Nephron (organoid): ENCODE measurements around the gene RYR3.

Experiments
- H3K27ac Mint-ChIP-seq, 3 experiments: 2 replicates each; pipeline ENCODE4 v1.8.0; 2020; ENCODE audit warnings: mixed read lengths in 3 of 3, mild to moderate bottlenecking in 2 of 3, moderate library complexity in 1 of 3
- H3K27me3 Mint-ChIP-seq: 2 replicates; pipeline ENCODE4 v1.8.0; 2021; ENCODE audit warnings: low read depth, mild to moderate bottlenecking, moderate library complexity, mixed read lengths
- H3K36me3 Mint-ChIP-seq: 2 replicates; pipeline ENCODE4 v1.8.0; 2020; ENCODE audit warnings: low read depth, mixed read lengths
- H3K4me1 Mint-ChIP-seq: 2 replicates; pipeline ENCODE4 v1.8.0; 2020; ENCODE audit warnings: mixed read lengths
- H3K4me3 Mint-ChIP-seq, 3 experiments: 2 replicates each; pipeline ENCODE4 v1.8.0; 2020; ENCODE audit warnings: mild to moderate bottlenecking in 3 of 3, mixed read lengths in 3 of 3, moderate library complexity in 2 of 3
- H3K9me3 Mint-ChIP-seq: 2 replicates; pipeline ENCODE4 v1.8.0; 2020; ENCODE audit warnings: mixed read lengths
- CTCF ChIP-seq, 3 experiments: fragments of 200-600 bp; sonication (generic); IDR thresholded peaks; one replicate each; pipeline ENCODE4 v1.5.0; 2021; ENCODE audit warnings: antibody characterized with exemption in 3 of 3; ENCODE audit not compliant: unreplicated experiment in 3 of 3

The RYR3 gene

GRCh38 chr15:33907326-33907725 lies 596.6 kb downstream of the RYR3 start:
- Mint-ChIP-seq H3K9me3 (no peaks in the 10 kb centered on the region), H3K27ac (no peak overlapping the region), H3K4me1 (no peaks in the 10 kb centered on the region), H3K36me3 (no peaks in the 10 kb centered on the region), H3K27me3 (no peaks in the 10 kb centered on the region), H3K4me3 (no peak overlapping the region)
- no peak for TF ChIP-seq CTCF (IDR thresholded peaks at IDR 0.05; ENCODE audit: unreplicated experiment in 3 of 3)

- H3K36me3 Mint-ChIP-seq, result no peaks in the 10 kb centered on the region
- no peak overlapping the region for H3K4me3 Mint-ChIP-seq
- H3K9me3 Mint-ChIP-seq, result no peaks in the 10 kb centered on the region
- no peaks in the 10 kb centered on the region for H3K4me1 Mint-ChIP-seq
- no peak for TF ChIP-seq CTCF (IDR thresholded peaks at IDR 0.05; ENCODE audit: unreplicated experiment in 3 of 3)
- no peak overlapping the region for H3K27ac Mint-ChIP-seq
- H3K27me3 Mint-ChIP-seq, result no peaks in the 10 kb centered on the region
Measured at GRCh38 chr15:33908406-33908805, 597.6 kb downstream of the RYR3 start.

GRCh38 chr15:33910741-33911140 lies 600.0 kb downstream of the RYR3 start:
- TF ChIP-seq CTCF (IDR thresholded peaks at IDR 0.05; ENCODE audit: unreplicated experiment in 3 of 3), result no peak
- H3K27ac Mint-ChIP-seq, result no peak overlapping the region
- no peaks in the 10 kb centered on the region for H3K4me1 Mint-ChIP-seq
- H3K36me3 Mint-ChIP-seq, result no peaks in the 10 kb centered on the region
- H3K9me3 Mint-ChIP-seq, result no peaks in the 10 kb centered on the region
- H3K27me3 Mint-ChIP-seq, result no peaks in the 10 kb centered on the region
- no peak overlapping the region for H3K4me3 Mint-ChIP-seq

- Mint-ChIP-seq H3K27ac (no peak overlapping the region), H3K9me3 (no peaks in the 10 kb centered on the region), H3K4me3 (no peak overlapping the region), H3K27me3 (no peaks in the 10 kb centered on the region), H3K4me1 (no peaks in the 10 kb centered on the region), H3K36me3 (no peaks in the 10 kb centered on the region)
- TF ChIP-seq CTCF (IDR thresholded peaks at IDR 0.05; ENCODE audit: unreplicated experiment in 3 of 3), result no peak
Measured at GRCh38 chr15:33912326-33912725, 601.6 kb downstream of the RYR3 start.

- Mint-ChIP-seq H3K27ac (no peak overlapping the region), H3K4me3 (no peak overlapping the region), H3K9me3 (no peaks in the 10 kb centered on the region)
Measured at GRCh38 chr15:33913459-33913858, 602.7 kb downstream of the RYR3 start.

More at GRCh38 chr15:33913459-33913858, 602.7 kb downstream of the RYR3 start:
- H3K27me3 Mint-ChIP-seq, result no peaks in the 10 kb centered on the region
- H3K36me3 Mint-ChIP-seq, result no peaks in the 10 kb centered on the region
- TF ChIP-seq CTCF (IDR thresholded peaks at IDR 0.05; ENCODE audit: unreplicated experiment in 3 of 3), result no peak
- no peaks in the 10 kb centered on the region for H3K4me1 Mint-ChIP-seq
